Central memory CD8-positive, alpha-beta T cell (primary cell): Measurements from ENCODE around the gene TEDDM1.

Experiments
- ATAC-seq: fragments of 150-1000 bp; cut with Tn5 transposase; replicated peaks from 2 replicates; pipeline ENCODE4 v1.10.0; 2022; ENCODE audit warnings: mild to moderate bottlenecking, moderate FRiP score, moderate number of reproducible peaks; ENCODE audit not compliant: poor library complexity, severe bottlenecking; ENCODE audit errors: extremely low read depth
- DNase-seq, 2 donors: peaks; one replicate each; pipeline ENCODE4 v3.0.0; 2021; ENCODE audit warnings: low spot score in 2 of 2
- H3K27ac Mint-ChIP-seq: one replicate; pipeline ENCODE4 v1.8.0; 2022; ENCODE audit warnings: low read depth, mild to moderate bottlenecking, moderate library complexity, mixed read lengths
- H3K27me3 Mint-ChIP-seq: one replicate; pipeline ENCODE4 v1.8.0; 2022; ENCODE audit warnings: mixed read lengths
- H3K36me3 Mint-ChIP-seq: one replicate; pipeline ENCODE4 v1.8.0; 2022; ENCODE audit warnings: mild to moderate bottlenecking, moderate library complexity, mixed read lengths; ENCODE audit not compliant: insufficient read depth
- H3K4me1 Mint-ChIP-seq: one replicate; pipeline ENCODE4 v1.8.0; 2022; ENCODE audit warnings: mixed read lengths
- H3K4me3 Mint-ChIP-seq: one replicate; pipeline ENCODE4 v1.8.0; 2022; ENCODE audit warnings: mild to moderate bottlenecking, moderate library complexity, mixed read lengths
- H3K9me3 Mint-ChIP-seq: one replicate; pipeline ENCODE4 v1.8.0; 2022; ENCODE audit warnings: mixed read lengths

TEDDM1 gene

DNA sequence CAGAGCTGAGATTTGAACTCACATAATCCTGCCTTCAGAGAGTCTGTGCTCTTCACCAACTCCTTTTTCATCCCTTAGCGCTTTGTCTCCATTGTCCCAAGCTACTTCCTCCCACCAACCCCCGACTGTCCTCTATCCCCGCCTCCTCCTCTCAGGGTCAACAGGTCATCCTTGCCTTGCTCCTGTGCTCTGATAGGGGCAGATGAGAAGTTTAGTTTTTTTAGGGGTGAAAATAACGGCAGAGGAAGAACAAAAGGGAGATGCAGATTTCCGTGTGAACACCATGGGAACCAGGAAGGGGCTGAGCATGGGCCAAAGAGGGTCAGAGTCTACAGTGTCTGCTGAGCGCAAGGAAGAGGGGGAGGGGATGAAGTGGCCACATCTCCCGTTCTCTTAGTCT, 40.8 kb downstream of the TEDDM1 start:
- DNase-seq (no peak), ATAC-seq (no peak)
- Mint-ChIP-seq H3K4me3 (no peak overlapping the region), H3K27me3 (no peaks in the 10 kb centered on the region), H3K4me1 (no peaks in the 10 kb centered on the region), H3K36me3 (no peaks in the 10 kb centered on the region), H3K27ac (no peak overlapping the region), H3K9me3 (no peaks in the 10 kb centered on the region)

DNA sequence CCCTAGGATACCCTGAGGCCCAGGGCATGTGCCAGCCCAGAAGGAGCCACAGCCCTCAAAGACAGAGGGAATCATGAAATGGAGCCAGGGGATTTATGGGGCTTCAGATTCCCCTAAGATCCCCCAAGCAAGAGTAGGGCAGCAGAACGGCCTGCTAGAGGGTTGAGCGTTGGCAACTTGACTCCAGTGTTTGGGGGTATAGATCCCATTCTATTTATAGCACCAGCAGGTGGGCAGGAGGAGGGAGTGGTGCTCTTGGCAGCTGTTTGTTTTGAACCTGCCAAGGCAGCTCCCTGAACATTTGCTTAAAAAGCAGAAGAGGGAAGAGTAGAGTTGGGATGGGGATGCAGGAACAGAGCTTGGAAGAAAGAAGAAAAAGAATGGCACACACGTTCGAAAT, 42.6 kb downstream of the TEDDM1 start:
- no peaks in the 10 kb centered on the region for H3K9me3 Mint-ChIP-seq
- H3K27ac Mint-ChIP-seq: no peak overlapping the region
- ATAC-seq (no peak), DNase-seq (no peak)
- no peaks in the 10 kb centered on the region for H3K36me3 Mint-ChIP-seq
- no peaks in the 10 kb centered on the region for H3K27me3 Mint-ChIP-seq
- H3K4me1 Mint-ChIP-seq: no peaks in the 10 kb centered on the region
- H3K4me3 Mint-ChIP-seq: no peak overlapping the region

DNA sequence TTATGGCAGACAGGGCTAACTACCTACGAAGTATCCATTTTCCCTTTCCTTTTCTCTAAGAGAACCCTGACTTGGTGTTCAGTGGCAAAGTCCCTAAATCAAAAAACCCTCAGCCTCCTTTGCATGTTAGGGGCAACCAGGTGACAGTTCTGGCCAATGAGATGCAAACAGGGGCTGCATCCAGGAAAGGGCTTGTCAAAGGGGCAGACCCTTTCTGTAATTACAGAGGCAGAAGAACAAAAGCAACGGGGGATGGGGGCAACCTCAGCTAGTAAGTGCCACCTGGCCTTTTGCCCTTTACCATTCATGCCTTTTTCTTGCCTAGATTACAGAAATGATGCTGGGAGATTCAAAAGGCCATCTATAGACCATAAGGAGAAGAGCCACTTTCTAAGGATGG, 43.3 kb downstream of the TEDDM1 start:
- Mint-ChIP-seq H3K36me3 (no peaks in the 10 kb centered on the region), H3K4me3 (no peak overlapping the region), H3K9me3 (no peaks in the 10 kb centered on the region), H3K27ac (no peak overlapping the region), H3K4me1 (no peaks in the 10 kb centered on the region), H3K27me3 (no peaks in the 10 kb centered on the region)
- DNase-seq (no peak), ATAC-seq (no peak)

DNA sequence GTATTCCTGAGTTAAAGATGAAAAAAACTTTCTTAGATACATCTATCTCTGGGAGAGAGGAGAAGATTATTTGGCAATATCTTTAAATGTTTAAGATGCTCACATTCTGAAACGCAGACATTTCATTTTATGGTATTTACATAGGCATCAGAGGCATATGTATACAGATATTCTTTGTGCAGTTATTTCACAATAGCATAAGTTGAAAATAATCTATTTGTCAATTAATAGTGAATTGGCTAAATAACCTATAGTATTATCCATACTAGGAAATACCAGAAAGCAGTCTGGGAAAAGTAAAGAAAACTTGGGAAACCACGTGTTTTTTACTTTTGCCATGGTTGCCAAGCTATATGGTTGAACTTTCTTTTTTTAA, 44.8 kb downstream of the TEDDM1 start:
- Mint-ChIP-seq H3K9me3 (no peaks in the 10 kb centered on the region), H3K4me3 (no peak overlapping the region), H3K27ac (no peak overlapping the region), H3K27me3 (no peaks in the 10 kb centered on the region), H3K4me1 (no peaks in the 10 kb centered on the region), H3K36me3 (no peaks in the 10 kb centered on the region)
- DNase-seq: no peak
- ATAC-seq: no peak

DNA sequence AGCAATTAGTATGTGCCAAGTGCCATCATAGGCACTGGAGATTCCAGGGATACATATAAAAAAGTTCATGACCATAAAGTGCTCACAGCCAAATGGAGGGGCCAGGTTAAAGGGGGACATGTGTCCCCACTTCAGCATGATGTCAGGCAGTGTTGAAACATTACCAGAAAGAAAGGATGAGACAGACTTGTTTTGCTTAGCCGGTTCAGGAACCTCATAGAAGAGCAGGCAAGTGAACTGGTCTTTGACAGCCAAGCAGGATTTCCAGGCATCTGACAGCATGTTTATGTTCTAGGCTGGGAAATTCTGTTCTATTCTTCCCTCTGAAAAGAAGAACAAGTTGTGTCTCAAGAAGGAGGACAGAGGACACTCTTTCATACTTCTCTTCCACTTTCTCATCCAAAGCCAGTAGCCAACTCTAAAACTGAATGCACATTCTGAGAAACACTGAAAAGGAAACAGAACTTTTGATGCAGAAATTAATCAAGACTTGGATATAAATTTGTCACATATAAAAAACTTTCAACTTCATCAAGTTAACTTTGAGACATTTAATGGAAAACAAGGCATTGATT, 48.6 kb downstream of the TEDDM1 start:
- Mint-ChIP-seq H3K27me3 (no peaks in the 10 kb centered on the region), H3K4me3 (no peak overlapping the region), H3K36me3 (peaks cover 2% of the 10 kb centered on the region), H3K9me3 (no peaks in the 10 kb centered on the region), H3K27ac (no peak overlapping the region), H3K4me1 (no peaks in the 10 kb centered on the region)
- ATAC-seq: no peak
- DNase-seq: no peak

GRCh38 chr1:182350839-182351238, 49.6 kb downstream of the TEDDM1 start:
- ATAC-seq: no peak

DNA sequence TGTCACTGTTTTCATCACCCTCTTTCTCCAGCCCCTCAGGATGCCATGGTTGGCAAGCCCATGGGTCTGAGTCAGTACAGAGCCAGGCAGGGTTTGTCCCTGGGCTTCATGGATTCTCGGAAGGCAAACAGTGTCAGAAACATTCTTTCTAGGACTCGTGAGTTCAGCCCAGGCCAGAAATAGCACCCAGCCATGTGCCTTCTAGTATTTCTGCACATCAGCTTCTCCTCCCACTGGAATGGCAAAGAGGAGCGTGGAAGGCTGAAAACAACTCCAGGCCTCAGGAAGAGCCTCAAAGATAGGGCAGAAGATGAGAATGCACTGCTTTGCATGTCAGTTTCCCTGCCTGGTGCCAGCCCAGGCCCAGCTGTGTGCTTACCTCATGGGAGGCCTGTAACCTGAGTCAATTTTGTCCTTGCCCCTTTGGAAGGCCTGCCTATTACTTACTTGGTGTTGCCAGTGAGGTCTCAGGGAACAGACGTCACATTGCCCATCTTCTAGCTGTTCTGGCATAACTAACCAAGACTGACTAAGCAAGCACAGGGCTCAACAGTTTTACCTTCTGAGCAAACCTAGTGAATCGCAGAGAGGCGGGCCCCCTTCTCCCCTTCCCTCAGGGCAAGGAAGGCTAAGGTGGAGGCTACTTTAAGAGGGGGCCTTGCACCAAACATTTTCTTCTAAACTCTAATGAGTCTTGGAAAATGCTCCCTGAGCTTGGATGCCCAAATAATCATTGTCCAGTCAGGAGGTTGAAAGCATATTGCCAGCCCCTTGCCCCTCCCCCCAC, 51.3 kb downstream of the TEDDM1 start:
- ATAC-seq (no peak), DNase-seq (no peak)
- Mint-ChIP-seq H3K27ac (no peak overlapping the region), H3K27me3 (no peaks in the 10 kb centered on the region), H3K4me3 (no peak overlapping the region), H3K9me3 (no peaks in the 10 kb centered on the region), H3K36me3 (peaks cover 2% of the 10 kb centered on the region), H3K4me1 (no peaks in the 10 kb centered on the region)

More at GRCh38 chr1:182350839-182351238, 49.6 kb downstream of the TEDDM1 start:
- no peaks in the 10 kb centered on the region for H3K9me3 Mint-ChIP-seq
- no peak for DNase-seq
- no peaks in the 10 kb centered on the region for H3K27me3 Mint-ChIP-seq
- no peak overlapping the region for H3K4me3 Mint-ChIP-seq
- peaks cover 2% of the 10 kb centered on the region for H3K36me3 Mint-ChIP-seq
- no peak overlapping the region for H3K27ac Mint-ChIP-seq
- H3K4me1 Mint-ChIP-seq: no peaks in the 10 kb centered on the region
